AG08395 (cell line): ENCODE measurements around the gene SREBF1.

Experiments
- DNase-seq: peaks from one replicate; pipeline ENCODE4 v3.0.0; 2012; ENCODE audit warnings: mixed read lengths, low spot score

SREBF1 gene

GRCh38 chr17:17859909-17860765 is 23.4 kb upstream of the SREBF1 start:
- peak; percentile 85 for DNase-seq

- DNase-seq = no peak
Measured at GRCh38 chr17:17857496-17857895, 20.7 kb upstream of the SREBF1 start.

- no peak for DNase-seq
Measured at GRCh38 chr17:17856386-17856785, 19.6 kb upstream of the SREBF1 start.

GRCh38 chr17:17855976-17856375 is 19.2 kb upstream of the SREBF1 start:
- DNase-seq = no peak

- no peak for DNase-seq
Measured at GRCh38 chr17:17853811-17854447, 17.1 kb upstream of the SREBF1 start.

- no peak for DNase-seq
Measured at GRCh38 chr17:17852930-17853329, 16.1 kb upstream of the SREBF1 start.

GRCh38 chr17:17851103-17852002 is 14.6 kb upstream of the SREBF1 start:
- DNase-seq = no peak

GRCh38 chr17:17849845-17850373 is 13.1 kb upstream of the SREBF1 start:
- no peak for DNase-seq

- DNase-seq = peak; percentile 80
Measured at GRCh38 chr17:17849147-17849820, 12.5 kb upstream of the SREBF1 start.

GRCh38 chr17:17848311-17849082 is 11.7 kb upstream of the SREBF1 start:
- no peak for DNase-seq

- DNase-seq = no peak
Measured at GRCh38 chr17:17847726-17848125, 10.9 kb upstream of the SREBF1 start.

- DNase-seq = no peak
Measured at GRCh38 chr17:17847118-17847689, 10.4 kb upstream of the SREBF1 start.

- DNase-seq = no peak
Measured at GRCh38 chr17:17846645-17847044, 9.9 kb upstream of the SREBF1 start.

- DNase-seq = no peak
Measured at GRCh38 chr17:17846003-17846402, 9.2 kb upstream of the SREBF1 start.

GRCh38 chr17:17845046-17845775 is 8.4 kb upstream of the SREBF1 start:
- no peak for DNase-seq

GRCh38 chr17:17844500-17844899 is 7.7 kb upstream of the SREBF1 start:
- no peak for DNase-seq

- no peak for DNase-seq
Measured at GRCh38 chr17:17844079-17844478, 7.3 kb upstream of the SREBF1 start.

- no peak for DNase-seq
Measured at GRCh38 chr17:17843096-17843495, 6.3 kb upstream of the SREBF1 start.

- DNase-seq = no peak
Measured at GRCh38 chr17:17842111-17842876, 5.5 kb upstream of the SREBF1 start.
